K562 (cell line): ENCODE results near the gene LYZL6. TPM values are rescaled to one million over a fixed set of nuclear protein-coding genes. Genes with fewer than 3 reads are reported as not detected.

Experiments
- ATAC-seq: fragments of 200-7000 bp; cut with Tn5 transposase; 3 replicates; pipeline ENCODE4 v1.9.1; 2020; ENCODE audit warnings: moderate library complexity
- BruUV-seq: library from RNA; stranded (reverse); fragments of 400-500 nt; replicated peaks from 2 replicates; lab custom pipeline; 2021; lab: Mats Ljungman, UMichigan
- CTCF ChIA-PET: fragments of 300-600 bp; formaldehyde crosslinking; extraction: SDS; loops from one replicate; lab custom pipeline; 2021; ENCODE audit warnings: low intra/inter-chr PET ratio; lab: Yijun Ruan, JAX
- POLR2A ChIA-PET: fragments of 300-600, 350-650 bp; sonication (Branson Sonifier 250); formaldehyde crosslinking; extraction: SDS; loops from one replicate; lab custom pipeline; 2021; ENCODE audit warnings: antibody characterized with exemption, inconsistent platforms; lab: Yijun Ruan, JAX
- DNase-seq, 4 experiments: peaks; one replicate each; pipeline versions ENCODE4 v3.0.0 to v3.0.0-alpha.2; 2011 to 2018; ENCODE audit warnings: low spot score in 3 of 4, mixed read lengths in 3 of 4; ENCODE audit errors: extremely low read depth in 1 of 4
- FAIRE-seq: peaks from 2 replicates; lab custom pipeline; 2011; peaks lifted over from hg19 to GRCh38; lab: Jason Lieb, UNC
- H2AFZ ChIP-seq: 2 replicates; pipeline ENCODE4 v1.6.0; 2011; ENCODE audit warnings: low read depth, low read length, control low read depth, inconsistent platforms
- H3K27ac ChIP-seq: fragments of 200-600 bp; 3 replicates; pipeline ENCODE4 v1.8.0; 2011; ENCODE audit warnings: low read depth, mild to moderate bottlenecking, control low read depth, inconsistent platforms, low read length, moderate library complexity, mixed read lengths; ENCODE audit errors: extremely low read depth
- H3K27me3 ChIP-seq, 2 experiments: fragments of 300-600 bp in 1 of 2; 2 replicates in 1 of 2; 3 replicates in 1 of 2; pipeline versions ENCODE4 v1.6.0 to v1.8.0; 2011; ENCODE audit warnings: inconsistent platforms in 2 of 2, low read length in 2 of 2, mild to moderate bottlenecking in 1 of 2, mixed read lengths in 1 of 2, moderate library complexity in 1 of 2; ENCODE audit not compliant: control insufficient read depth in 2 of 2, insufficient read depth in 2 of 2
- H3K36me3 ChIP-seq: fragments of 300-600 bp; 3 replicates; pipeline ENCODE4 v1.8.0; 2011; ENCODE audit warnings: mild to moderate bottlenecking, low read length, inconsistent platforms; ENCODE audit not compliant: control insufficient read depth, insufficient read depth
- H3K4me1 ChIP-seq, 2 experiments: fragments of 200-600 bp in 1 of 2; replicated peaks in 1 of 2; 2 replicates in 1 of 2; 3 replicates in 1 of 2; pipeline versions ENCODE4 v1.5.1 to v1.8.0; 2011; ENCODE audit warnings: inconsistent platforms in 2 of 2, low read length in 2 of 2, mild to moderate bottlenecking in 1 of 2, mixed read lengths in 1 of 2, moderate library complexity in 1 of 2; ENCODE audit not compliant: control insufficient read depth in 2 of 2, insufficient read depth in 2 of 2
- H3K4me2 ChIP-seq: 2 replicates; pipeline ENCODE4 v1.6.1; 2011; ENCODE audit warnings: low read length, control low read depth, inconsistent platforms, mixed read lengths; ENCODE audit not compliant: insufficient read depth
- H3K4me3 ChIP-seq: fragments of 200-600 bp; sonication (generic), shearing (Covaris generic); 2 replicates; pipeline ENCODE4 v1.5.1; 2016; ENCODE audit warnings: control low read depth, inconsistent platforms
- H3K79me2 ChIP-seq: fragments of 200-600 bp; 3 replicates; pipeline ENCODE4 v1.8.0; 2011; ENCODE audit warnings: low read length, inconsistent platforms; ENCODE audit not compliant: control insufficient read depth, insufficient read depth
- H3K9ac ChIP-seq, 2 experiments: 2 replicates each; pipeline versions ENCODE4 v1.6.0 to v1.6.1; 2011; ENCODE audit warnings: low read depth in 2 of 2, low read length in 2 of 2, control low read depth in 1 of 2, inconsistent platforms in 1 of 2, mild to moderate bottlenecking in 1 of 2, mixed read lengths in 1 of 2; ENCODE audit not compliant: insufficient read depth in 1 of 2
- H3K9me1 ChIP-seq: one replicate; pipeline ENCODE4 v1.6.0; 2011; ENCODE audit warnings: inconsistent platforms, mild to moderate bottlenecking, low read length, moderate library complexity; ENCODE audit not compliant: control insufficient read depth, insufficient read depth
- H3K9me3 ChIP-seq: replicated peaks from 2 replicates; pipeline ENCODE4 v1.5.1; 2011; ENCODE audit warnings: low read depth, low read length, inconsistent platforms; ENCODE audit not compliant: control insufficient read depth, insufficient read depth
- H4K20me1 ChIP-seq: replicated peaks from 2 replicates; pipeline ENCODE4 v1.6.1; 2011; ENCODE audit warnings: low read length, inconsistent platforms, mixed read lengths; ENCODE audit not compliant: control insufficient read depth, insufficient read depth
- HOXB6 ChIP-seq: fragments of 250-450 bp; sonication (Bioruptor Pico); IDR thresholded peaks from 2 replicates; pipeline ENCODE4 v1.5.1; 2022; ENCODE audit warnings: mild to moderate bottlenecking, borderline replicate concordance
- NFIC ChIP-seq: fragments of 450-650 bp; IDR thresholded peaks from 2 replicates; pipeline ENCODE4 v1.6.1; 2017; ENCODE audit warnings: mild to moderate bottlenecking, inconsistent platforms
- PHF20 ChIP-seq: fragments of 450-650 bp; IDR thresholded peaks from 2 replicates; pipeline ENCODE4 v1.6.1; 2018; ENCODE audit not compliant: partially characterized antibody
- ZKSCAN8 ChIP-seq: fragments of 200-800 bp; sonication (Bioruptor generic); IDR thresholded peaks from 2 replicates; pipeline ENCODE4 v1.6.1; 2016; ENCODE audit warnings: missing genetic modification characterization, missing compliant biosample characterization
- ZNF354B ChIP-seq: fragments of 250-450 bp; sonication (Bioruptor Pico); IDR thresholded peaks from 2 replicates; pipeline ENCODE4 v1.4.0; 2020
- WGBS: fragments of 100-300 bp; shearing (Covaris generic); methylation state at CpG from one replicate; pipeline ENCODE4 v1.1.6; 2016; ENCODE audit warnings: low coverage, mixed read lengths; ENCODE audit not compliant: insufficient coverage; ENCODE audit errors: missing lambda C conversion rate; 5-methylcytosine and 5-hydroxymethylcytosine counted together
- in situ Hi-C: fragments of 300-500 bp; cut with MboI; formaldehyde crosslinking; loops from 4 replicates; pipeline ENCODE4 v1.15.0; 2018; ENCODE audit warnings: inconsistent platforms, mixed read lengths
- intact Hi-C: fragments of 100-400 bp; cut with micrococcal nuclease; formaldehyde crosslinking; loops from 2 replicates; pipeline ENCODE4 v1.14.2; 2022
- polyA plus RNA-seq, 8 experiments: library from polyadenylated mRNA; depleted of rRNA in 4 of 8; stranded (reverse) in 5 of 8; unstranded in 3 of 8; fragments of >200 nt; fragmentation: Nextera tagmentation in 2 of 8; fragmentation: Illumina TruSeq in 1 of 8; extraction: Ambion mirVana in 2 of 8; extraction: Trizol in 1 of 8; gene quantifications; 2 replicates each; pipeline versions ENCODE4 v1.2.1 to v1.2.3, GENCODE V29; 2011 to 2014; ENCODE audit warnings: inconsistent platforms in 1 of 8, missing spikeins in 1 of 8
- total RNA-seq, 7 experiments: library from RNA; depleted of rRNA in 6 of 7; stranded (reverse); fragments of >200 nt in 6 of 7; fragmentation: Illumina TruSeq in 2 of 7; extraction: Trizol in 2 of 7; gene quantifications; 2 replicates each; pipeline versions ENCODE4 v1.2.1 to v1.2.3, GENCODE V29; 2011 to 2021; ENCODE audit warnings: low replicate concordance in 1 of 7

The LYZL6 gene
- total and polyA plus RNA-seq, 9 of the 15 experiments (the other 6 are each of a cell fraction or from before 2014, with no cell fraction given), result not detected

- no peak overlapping the region for H3K27ac ChIP-seq
- TF ChIP-seq ZKSCAN8 (CRISPR knock-in tag) (no peak), PHF20 (no peak), HOXB6 (CRISPR knock-in tag) (no peak)
- TF ChIP-seq, all 486 proteins: peak for 0
- POLR2A ChIA-PET, result interaction anchor here (2.0 kb wide), 1 partner anchor 11 kb away, joined by 9 read pairs; the partner anchor contains the start of gene CCL5
- intact Hi-C loops (no loop called here), in situ Hi-C loops (no loop called here)
- CTCF ChIA-PET, result no interaction called here
- Histone ChIP-seq H2AFZ (0 out of 2 replicates have a peak overlapping the region, but pooled peaks have one; percentile 32), H3K9ac (no peak overlapping the region), H3K79me2 (no peaks in the 10 kb centered on the region), H3K4me3 (no peak overlapping the region), H3K36me3 (no peaks in the 10 kb centered on the region), H3K4me1 (peaks cover 0 to 14% of the 10 kb centered on the region in 2 experiments; a peak in 3 of 5 replicates), H4K20me1 (no peaks in the 10 kb centered on the region), H3K4me2 (no peak overlapping the region), H3K27me3 (no peaks in the 10 kb centered on the region), H3K9me1 (no peaks in the 10 kb centered on the region), H3K9me3 (no peaks in the 10 kb centered on the region)
- FAIRE-seq (no peak), ATAC-seq (no peak), DNase-seq (no peak)
- BruUV-seq, result no TSS peak
- 75% methylated on average over 4 of the region's 4 CpGs for WGBS
These were observed 52.2 kb downstream of the LYZL6 start for GRCh38 chr17:35891269-35891668.

DNA sequence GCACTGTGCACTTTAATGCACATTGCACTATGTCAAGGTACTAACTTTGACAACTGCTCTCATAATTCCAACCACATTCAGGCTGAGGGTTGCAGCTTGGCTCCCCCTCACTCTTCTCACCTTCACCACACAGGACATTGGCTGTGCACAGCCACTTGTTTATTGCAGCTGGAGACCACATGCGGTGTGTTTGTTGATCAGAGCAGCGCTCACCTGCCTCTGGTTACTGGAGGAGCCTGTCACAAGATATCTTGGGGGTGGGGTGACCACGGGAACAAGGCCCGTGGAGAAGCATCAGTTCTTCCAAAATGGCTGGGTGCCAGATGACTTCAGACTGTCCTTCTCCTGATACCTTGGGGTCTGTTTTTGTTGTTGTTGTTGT is 52.7 kb downstream of the LYZL6 start:
- no peak overlapping the region for H3K4me3 ChIP-seq
- H2AFZ ChIP-seq, result peak overlapping the region; percentile 32; the same call in 1 of the 2 replicates
- H3K9me1 ChIP-seq, result no peaks in the 10 kb centered on the region
- peaks cover 0 to 9% of the 10 kb centered on the region in 2 experiments; a peak in 2 of 5 replicates for H3K4me1 ChIP-seq
- H3K9ac ChIP-seq, result no peak overlapping the region
- FAIRE-seq (no peak), DNase-seq (no peak), ATAC-seq (no peak; the same call in 2 of the 3 replicates)
- H3K27me3 ChIP-seq, result no peaks in the 10 kb centered on the region
- TF ChIP-seq ZNF354B (CRISPR knock-in tag) (no peak), NFIC (peak; percentile 64)
- WGBS, result 38% methylated on average over 4 of the region's 4 CpGs
- POLR2A ChIA-PET, result interaction anchor here (0.7 to 2.0 kb wide), 3 partner anchors 11 to 1478 kb away, joined by 3 to 9 read pairs (median 3); partner anchors contain the start of gene CCL5
- no TSS peak for BruUV-seq
- H4K20me1 ChIP-seq, result no peaks in the 10 kb centered on the region
- H3K4me2 ChIP-seq, result no peak overlapping the region
- H3K36me3 ChIP-seq, result no peaks in the 10 kb centered on the region
- CTCF ChIA-PET, result no interaction called here
- H3K9me3 ChIP-seq, result no peaks in the 10 kb centered on the region
- intact Hi-C loops (no loop called here), in situ Hi-C loops (no loop called here)
- no peak overlapping the region for H3K27ac ChIP-seq
- H3K79me2 ChIP-seq, result no peaks in the 10 kb centered on the region
